Endothelial cell of umbilical vein (primary cell): ENCODE measurements around the gene MYO1E. TPM values are rescaled to one million over a fixed set of nuclear protein-coding genes. Genes with fewer than 3 reads are reported as not detected.
A peak's percentile ranks its signal among the peaks of the same experiment; 100 is the strongest.

Experiments used
- Bru-seq: library from RNA; stranded (reverse); fragments of 400-500 nt; gene quantifications from one replicate; lab custom pipeline; 2021; lab: Mats Ljungman, UMichigan
- BruChase-seq, 2 experiments: library from RNA; stranded (reverse); fragments of 400-500 nt; gene quantifications; one replicate each; lab custom pipeline; 2021; lab: Mats Ljungman, UMichigan
- BruUV-seq: library from RNA; stranded (reverse); fragments of 400-500 nt; replicated peaks from 2 replicates; lab custom pipeline; 2021; lab: Mats Ljungman, UMichigan
- CTCF ChIA-PET: fragments of 300-600, 350-600 bp; sonication (Branson Sonifier 250); formaldehyde crosslinking; loops from one replicate; lab custom pipeline; 2021; ENCODE audit warnings: antibody characterized with exemption, inconsistent platforms; lab: Charles Lee
- POLR2A ChIA-PET: fragments of 300-600, 350-600 bp; sonication (Branson Sonifier 250); formaldehyde crosslinking; loops from one replicate; lab custom pipeline; 2021; ENCODE audit warnings: antibody characterized with exemption, inconsistent platforms; lab: Charles Lee
- DNase-seq: peaks from one replicate; pipeline ENCODE4 v3.0.0-alpha.2; 2011; ENCODE audit warnings: low read depth, low spot score
- FAIRE-seq: peaks from 2 replicates; lab custom pipeline; 2011; peaks lifted over from hg19 to GRCh38; lab: Jason Lieb, UNC
- H2AFZ ChIP-seq: 2 replicates; pipeline ENCODE4 v1.6.0; 2012; ENCODE audit warnings: low read depth, low read length, control low read depth, inconsistent platforms
- H3K27ac ChIP-seq: 2 replicates; pipeline ENCODE4 v1.5.1; 2011; ENCODE audit warnings: low read depth, mild to moderate bottlenecking, control low read depth, low read length, moderate library complexity; ENCODE audit not compliant: insufficient read depth
- H3K27me3 ChIP-seq, 2 experiments: 2 replicates each; pipeline versions ENCODE4 v1.6.0 to v1.6.1; 2011; ENCODE audit warnings: low read length in 2 of 2, mixed read lengths in 1 of 2; ENCODE audit not compliant: control insufficient read depth in 2 of 2, insufficient read depth in 2 of 2
- H3K36me3 ChIP-seq, 2 experiments: 2 replicates in 1 of 2; 3 replicates in 1 of 2; pipeline ENCODE4 v1.5.1; 2011; ENCODE audit warnings: low read length in 2 of 2, mild to moderate bottlenecking in 1 of 2, moderate library complexity in 1 of 2; ENCODE audit not compliant: control insufficient read depth in 2 of 2, insufficient read depth in 2 of 2; ENCODE audit errors: extremely low read depth in 1 of 2
- H3K4me1 ChIP-seq: 3 replicates; pipeline ENCODE4 v1.5.1; 2011; ENCODE audit warnings: mild to moderate bottlenecking, low read length; ENCODE audit not compliant: control insufficient read depth, insufficient read depth; ENCODE audit errors: extremely low read depth
- H3K4me2 ChIP-seq: 2 replicates; pipeline ENCODE4 v1.6.1; 2011; ENCODE audit warnings: low read length, control low read depth, mixed read lengths; ENCODE audit not compliant: insufficient read depth
- H3K4me3 ChIP-seq, 3 experiments: fragments of 200-600 bp in 1 of 3; sonication (generic), shearing (Covaris generic) in 1 of 3; replicated peaks in 1 of 3; 2 replicates each; pipeline ENCODE4 v1.5.1; 2011 to 2016; ENCODE audit warnings: control low read depth in 3 of 3, low read length in 3 of 3, mild to moderate bottlenecking in 2 of 3, inconsistent platforms in 1 of 3, low read depth in 1 of 3, moderate library complexity in 1 of 3; ENCODE audit not compliant: insufficient read depth in 1 of 3
- H3K79me2 ChIP-seq: 2 replicates; pipeline ENCODE4 v1.6.0; 2012; ENCODE audit warnings: low read length, inconsistent platforms; ENCODE audit not compliant: control insufficient read depth, insufficient read depth
- H3K9ac ChIP-seq: replicated peaks from 2 replicates; pipeline ENCODE3; 2011; ENCODE audit warnings: low read length, control low read depth; ENCODE audit not compliant: insufficient read depth; ENCODE audit errors: extremely low read depth
- H3K9me1 ChIP-seq: replicated peaks from 3 replicates; pipeline ENCODE4 v1.6.0; 2011; ENCODE audit warnings: mild to moderate bottlenecking, low read length; ENCODE audit not compliant: control insufficient read depth, insufficient read depth; ENCODE audit errors: extremely low read depth
- H3K9me3 ChIP-seq: replicated peaks from 2 replicates; pipeline ENCODE4 v1.5.1; 2012; ENCODE audit warnings: low read length, inconsistent platforms; ENCODE audit not compliant: control insufficient read depth, insufficient read depth
- H4K20me1 ChIP-seq: replicated peaks from 2 replicates; pipeline ENCODE3; 2011; ENCODE audit warnings: mild to moderate bottlenecking, low read length; ENCODE audit not compliant: control insufficient read depth, insufficient read depth; ENCODE audit errors: extremely low read depth
- GATA2 ChIP-seq: IDR thresholded peaks from 2 replicates; pipeline ENCODE4 v1.7.0; 2011; ENCODE audit warnings: low read depth, mild to moderate bottlenecking, moderate library complexity, mixed read lengths, low read length; ENCODE audit not compliant: insufficient read length, insufficient read depth
- MYC ChIP-seq: IDR thresholded peaks from one replicate; pipeline ENCODE4 v1.6.1; 2011; ENCODE audit warnings: mild to moderate bottlenecking, low read depth, low read length
- POLR2A ChIP-seq: IDR thresholded peaks from 2 replicates; pipeline ENCODE4 v1.6.1; 2012; ENCODE audit warnings: low read depth, mild to moderate bottlenecking, control low read depth, low read length
- POLR2AphosphoS5 ChIP-seq: IDR thresholded peaks from 2 replicates; pipeline ENCODE4 v1.6.1; 2012; ENCODE audit warnings: low read depth, mild to moderate bottlenecking, control low read depth, low read length, moderate library complexity; ENCODE audit not compliant: insufficient read depth
- dilution Hi-C: fragments of 300-500 bp; cut with MboI; formaldehyde crosslinking; loops from one replicate; pipeline ENCODE4 v1.15.0; 2019; ENCODE audit warnings: low sequenced_read_pairs; ENCODE audit not compliant: extremely low pct_ligation_motif_present
- intact Hi-C: fragments of 100-400 bp; cut with micrococcal nuclease; formaldehyde crosslinking; loops from one replicate; pipeline ENCODE4 v1.10.0; 2022
- long read RNA-seq: library from polyadenylated mRNA; stranded (forward); transcript quantifications from one replicate; pipeline ENCODE4 v2.0.0, GENCODE V29; 2021
- polyA minus RNA-seq, 3 experiments: library from RNA; depleted of rRNA, polyadenylated mRNA; stranded (reverse); fragments of >200 nt; gene quantifications; 1 replicate in 1 of 3; 2 replicates in 2 of 3; pipeline ENCODE4 v1.2.3, GENCODE V29; 2011
- polyA plus RNA-seq, 4 experiments: library from polyadenylated mRNA; depleted of rRNA in 3 of 4; stranded (reverse) in 3 of 4; unstranded in 1 of 4; fragments of >200 nt; gene quantifications; 2 replicates each; pipeline versions ENCODE4 v1.2.1 to v1.2.3, GENCODE V29; 2011 to 2012; ENCODE audit warnings: missing spikeins in 1 of 4
- total RNA-seq: library from RNA; stranded (reverse); gene quantifications from 2 replicates; pipeline ENCODE4 v1.2.3, GENCODE V29; 2021

Gene MYO1E
- total RNA-seq (218 and 231 TPM in 2 replicates), polyA plus RNA-seq (31.6 and 33.4 TPM in 2 replicates), polyA minus RNA-seq (96.0 and 102 TPM in 2 replicates), Bru-seq, nascent RNA (percentile 94 among the genes with signal in this experiment), BruChase-seq, experiment 1, labeled RNA remaining after a 6-hour chase (percentile 76 among the genes with signal in this experiment), BruChase-seq, experiment 2, labeled RNA remaining after a 2-hour chase (percentile 80 among the genes with signal in this experiment)
- polyA plus RNA-seq (2011; cell fraction: cytosol; rRNA removed): 18.4 and 24.6 TPM in 2 replicates
- polyA plus RNA-seq (2011; cell fraction: nucleus; rRNA removed): 56.7 and 57.1 TPM in 2 replicates
- 108 and 161 TPM in 2 replicates for polyA plus RNA-seq (2012)
- 177 TPM for polyA minus RNA-seq (2011; cell fraction: cytosol; rRNA and poly(A)+ RNA removed)
- polyA minus RNA-seq (2011; cell fraction: nucleus; rRNA and poly(A)+ RNA removed): 124 and 127 TPM in 2 replicates
- long read RNA-seq, full-length matches to known transcripts: 36 of 76 reads
- long read RNA-seq, partial matches to known transcripts: 32 of 76 reads
- long read RNA-seq, other reads (novel, unspliced or antisense): 8 of 76 reads

DNA sequence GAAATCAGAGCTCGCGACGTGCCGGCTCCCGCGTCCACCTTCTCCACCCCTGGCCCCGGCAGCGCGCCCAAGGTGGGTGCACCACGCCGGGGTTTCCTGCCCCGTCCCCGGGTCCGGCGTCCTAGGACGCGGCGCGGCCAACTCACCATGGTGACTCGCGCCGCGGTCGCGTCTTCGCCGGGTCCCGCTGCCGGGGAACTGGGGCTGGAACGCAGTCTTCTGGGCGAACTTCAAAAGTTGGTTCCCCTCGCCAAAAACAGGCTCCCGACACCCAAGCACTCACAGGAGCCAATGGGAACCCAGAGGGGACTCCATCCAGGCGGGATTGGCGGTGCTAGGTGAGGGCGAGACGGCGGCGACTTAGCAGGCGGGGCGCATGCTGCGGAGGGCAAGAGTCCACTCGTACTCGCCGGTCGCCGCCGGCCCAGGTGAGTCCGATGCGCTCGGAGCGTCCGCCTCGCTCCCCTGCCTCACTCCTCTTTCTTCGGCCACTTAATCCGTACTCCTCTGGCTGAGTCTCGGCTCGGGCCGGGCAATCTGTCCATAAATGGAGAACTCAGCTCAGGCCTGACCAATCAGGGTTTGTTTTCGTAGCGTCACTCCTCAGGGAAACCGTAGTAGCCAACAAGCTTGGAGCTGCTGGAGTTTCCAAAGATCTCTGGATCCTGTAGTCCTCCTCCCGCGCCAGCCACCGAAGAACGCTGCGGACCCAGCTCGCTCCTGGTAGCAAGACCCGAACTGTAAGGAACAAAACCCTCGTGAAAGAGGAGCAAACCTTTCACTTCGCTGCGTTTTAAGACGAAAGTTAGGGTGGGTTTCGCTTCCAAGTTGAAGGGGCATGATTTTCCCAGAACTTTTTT lies at the start of gene MYO1E:
Gene MYO1E, minus strand, starts transcription at position 520 of the 860 bp plus-strand sequence. Its CDS starts 371 bp downstream, at position 149.
- TF ChIP-seq GATA2 (no peak), POLR2A (peak; percentile 97), POLR2AphosphoS5 (peak; percentile 95), MYC (no peak)
- peaks cover 48% of the 10 kb centered on the region for H3K79me2 ChIP-seq

More for the DNA sequence above, at the start of gene MYO1E:
- dilution Hi-C loops (no loop called here), intact Hi-C loops (loop anchor here (1.0 to 5.0 kb wide), 6 partner anchors 77 to 285 kb away; partner anchors contain the start of gene GTF2A2)
- Histone ChIP-seq H3K4me3 (peak within 1 kb of the TSS; percentile 85 to 91 (median 88)), H4K20me1 (no peaks in the 10 kb centered on the region), H3K4me2 (peak within 1 kb of the TSS; percentile 98), H3K27ac (peak within 1 kb of the TSS; percentile 82), H3K36me3 (no peaks in the 10 kb centered on the region), H3K27me3 (no peaks in the 10 kb centered on the region), H3K9me3 (no peaks in the 10 kb centered on the region), H3K9me1 (no peaks in the 10 kb centered on the region), H2AFZ (peak within 1 kb of the TSS; percentile 92), H3K4me1 (peaks cover 27% of the 10 kb centered on the region), H3K9ac (peak within 1 kb of the TSS; percentile 88)
- POLR2A ChIA-PET: interaction anchor here (0.6 to 1.4 kb wide), 20 partner anchors 18 to 383 kb away, joined by 3 to 10 read pairs (median 3); partner anchors contain the start of gene FAM81A
- CTCF ChIA-PET: interaction anchor here (0.8 to 2.2 kb wide), 7 partner anchors 16 to 202 kb away, joined by 3 to 18 read pairs (median 3); no protein-coding TSS in a partner anchor
- peak; percentile 96 for FAIRE-seq
- TSS peak; percentile 46 for BruUV-seq
- peak; percentile 98 for DNase-seq
